Colonic mucosa (tissue), 4 donors: ENCODE data around the gene TMEM208. TPM values are rescaled to one million over a fixed set of nuclear protein-coding genes. Genes with fewer than 3 reads are reported as not detected.

Experiments used
- DNase-seq: peaks from one replicate; pipeline ENCODE4 v3.0.0-alpha.2; 2020
- H3K27ac ChIP-seq: fragments of 200-600 bp; one replicate; pipeline ENCODE4 v1.8.0; 2021
- H3K27me3 ChIP-seq: fragments of 200-600 bp; one replicate; pipeline ENCODE4 v1.8.0; 2021
- H3K36me3 ChIP-seq: fragments of 200-600 bp; one replicate; pipeline ENCODE4 v1.8.0; 2021
- H3K4me1 ChIP-seq: fragments of 200-600 bp; one replicate; pipeline ENCODE4 v1.8.0; 2021; ENCODE audit warnings: mild to moderate bottlenecking
- H3K4me3 ChIP-seq: fragments of 200-600 bp; one replicate; pipeline ENCODE4 v1.8.0; 2021
- H3K9ac ChIP-seq, 2 donors: one replicate each; pipeline ENCODE4 v1.7.0; 2013; ENCODE audit warnings: control low read depth in 2 of 2, low read depth in 2 of 2, low read length in 2 of 2
- H3K9me3 ChIP-seq: fragments of 200-600 bp; one replicate; pipeline ENCODE4 v1.8.0; 2021
- intact Hi-C: fragments of 100-400 bp; cut with DNase I; formaldehyde crosslinking; loops from one replicate; pipeline ENCODE4 v1.14.1; 2022
- total RNA-seq, 2 donors: library from RNA; stranded (reverse); fragmentation: NEBNext Ultra II Directional in 1 of 2; extraction: Animal tissue kit (Norgen Biotek cat#: 25700) in 1 of 2; gene quantifications; one replicate each; pipeline ENCODE4 v1.2.1, GENCODE V29; 2021
- TF ChIP-seq, protein P1 (sequence below): fragments of 200-600 bp; IDR thresholded peaks from one replicate; pipeline ENCODE4 v1.8.0; 2022; ENCODE audit warnings: antibody characterized with exemption, mild to moderate bottlenecking
- donor health status: healthy.
- donor health status: DM: no; HTN: no; CAD: no.
- donor health status: DM: no; HTN: no; CAD: no.

TMEM208 gene
- total RNA-seq, 2 donors from 2014 or later: 42.8 to 69.0 TPM

DNA sequence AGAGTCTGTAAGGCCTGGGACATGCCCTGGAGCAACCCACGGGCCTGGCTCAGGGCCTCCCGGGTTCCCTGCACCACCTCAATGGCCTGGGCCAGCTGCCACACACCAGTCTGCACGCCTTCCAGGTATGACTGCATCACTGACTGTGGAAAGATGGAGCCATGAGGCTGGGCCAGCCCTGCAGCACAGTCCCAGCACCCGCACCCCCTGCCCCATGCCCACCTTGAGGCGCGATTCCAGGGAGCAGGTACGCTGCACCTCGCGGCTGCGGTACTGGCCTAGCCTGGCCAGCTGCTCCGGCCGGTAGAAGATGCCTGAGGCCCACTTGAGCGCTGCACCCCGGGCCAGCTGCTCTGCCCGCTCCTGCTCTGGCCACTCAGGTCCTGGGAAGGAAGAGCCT is 38.1 kb upstream of the TMEM208 start:
- Histone ChIP-seq H3K27ac (no peak overlapping the region), H3K4me3 (no peak overlapping the region), H3K4me1 (peaks cover 28% of the 10 kb centered on the region), H3K36me3 (no peaks in the 10 kb centered on the region), H3K27me3 (no peaks in the 10 kb centered on the region), H3K9me3 (no peaks in the 10 kb centered on the region), H3K9ac (no peak overlapping the region)
- DNase-seq: no peak
- TF ChIP-seq, protein P1, sequence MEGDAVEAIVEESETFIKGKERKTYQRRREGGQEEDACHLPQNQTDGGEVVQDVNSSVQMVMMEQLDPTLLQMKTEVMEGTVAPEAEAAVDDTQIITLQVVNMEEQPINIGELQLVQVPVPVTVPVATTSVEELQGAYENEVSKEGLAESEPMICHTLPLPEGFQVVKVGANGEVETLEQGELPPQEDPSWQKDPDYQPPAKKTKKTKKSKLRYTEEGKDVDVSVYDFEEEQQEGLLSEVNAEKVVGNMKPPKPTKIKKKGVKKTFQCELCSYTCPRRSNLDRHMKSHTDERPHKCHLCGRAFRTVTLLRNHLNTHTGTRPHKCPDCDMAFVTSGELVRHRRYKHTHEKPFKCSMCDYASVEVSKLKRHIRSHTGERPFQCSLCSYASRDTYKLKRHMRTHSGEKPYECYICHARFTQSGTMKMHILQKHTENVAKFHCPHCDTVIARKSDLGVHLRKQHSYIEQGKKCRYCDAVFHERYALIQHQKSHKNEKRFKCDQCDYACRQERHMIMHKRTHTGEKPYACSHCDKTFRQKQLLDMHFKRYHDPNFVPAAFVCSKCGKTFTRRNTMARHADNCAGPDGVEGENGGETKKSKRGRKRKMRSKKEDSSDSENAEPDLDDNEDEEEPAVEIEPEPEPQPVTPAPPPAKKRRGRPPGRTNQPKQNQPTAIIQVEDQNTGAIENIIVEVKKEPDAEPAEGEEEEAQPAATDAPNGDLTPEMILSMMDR: no peak
- intact Hi-C loops: loop anchor here (10.0 kb wide), 1 partner anchor 214 kb away; no protein-coding TSS in a partner anchor

DNA sequence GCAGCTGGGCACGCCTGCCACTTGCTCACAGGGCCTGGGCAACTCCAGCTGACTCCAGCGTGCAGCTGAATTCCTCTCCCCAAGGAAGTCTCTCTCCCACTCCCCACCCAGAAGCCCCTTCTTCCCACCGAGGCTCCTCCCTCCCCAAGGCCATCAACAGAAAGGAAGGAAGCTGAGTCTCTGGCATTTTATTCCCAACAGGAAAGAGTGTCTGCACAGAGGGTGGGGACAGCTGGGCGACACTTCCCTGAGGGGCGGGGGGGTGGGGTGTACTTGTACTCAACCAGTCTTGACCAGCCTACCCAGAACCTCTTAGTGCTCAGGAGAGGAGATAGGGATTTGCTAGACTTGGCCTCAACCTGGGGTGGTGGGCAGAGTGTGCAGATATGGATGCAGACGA is 36.9 kb upstream of the TMEM208 start, which contains the start of gene EXOC3L1:
Gene EXOC3L1, minus strand, starts transcription at position 96 of the 400 bp plus-strand sequence. CDS start 460 bp downstream, outside the sequence.
- peak within 1 kb of the TSS; percentile 33 for H3K27ac ChIP-seq
- H3K4me1 ChIP-seq: peaks cover 24% of the 10 kb centered on the region
- H3K36me3 ChIP-seq: no peaks in the 10 kb centered on the region
- intact Hi-C loops: no loop called here
- no peaks in the 10 kb centered on the region for H3K9me3 ChIP-seq
- TF ChIP-seq, protein P1: no peak
- no peaks in the 10 kb centered on the region for H3K27me3 ChIP-seq
- peak within 1 kb of the TSS in 1 of 2 donors; percentile 26 for H3K9ac ChIP-seq
- no peak for DNase-seq
- H3K4me3 ChIP-seq: no peak within 1 kb of the TSS

DNA sequence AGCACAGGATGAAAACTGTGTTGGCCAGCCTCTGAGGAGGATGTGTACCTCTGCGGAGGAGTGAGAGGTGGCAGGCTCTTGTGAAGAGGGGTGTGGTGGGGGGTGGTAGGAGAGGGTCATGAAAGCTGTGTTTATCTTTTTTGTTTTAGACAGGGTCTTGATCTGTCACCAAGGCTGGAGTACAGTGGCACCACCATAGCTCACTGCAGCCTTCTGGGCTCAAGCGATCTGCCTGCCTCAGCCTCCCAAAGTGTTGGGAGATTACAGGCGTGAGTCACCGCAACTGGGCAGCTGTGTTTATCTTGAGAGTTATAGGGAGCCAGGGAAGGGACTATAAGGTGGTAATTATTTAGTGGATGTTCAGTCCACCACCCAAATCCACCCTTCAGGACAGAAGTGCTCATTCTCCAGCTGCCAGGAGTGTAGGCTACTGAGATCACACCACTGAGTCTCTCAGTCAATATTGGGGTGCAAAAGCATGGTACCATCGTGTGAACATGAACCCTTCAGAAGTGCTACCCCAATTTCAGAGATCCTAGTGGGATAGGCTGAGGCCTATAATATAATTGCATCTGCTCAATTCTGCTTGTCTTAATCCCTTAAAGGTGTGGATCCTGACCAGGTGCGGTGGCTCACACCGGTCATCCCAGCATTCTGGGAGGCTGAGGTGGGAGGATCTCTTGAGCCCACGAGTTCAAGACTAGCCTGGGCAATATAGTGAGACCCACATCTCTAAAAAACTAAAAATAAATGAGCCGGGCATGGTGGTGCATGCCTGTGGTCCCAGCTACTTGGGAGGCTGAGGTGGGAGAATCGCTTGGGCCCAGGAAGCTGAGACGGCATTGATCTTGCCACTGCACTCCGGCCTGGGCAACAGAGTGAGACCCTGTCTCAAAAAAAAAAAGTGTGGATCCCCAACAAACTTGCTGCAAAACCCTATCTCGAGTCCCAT is 36.2 kb upstream of the TMEM208 start:
- no peaks in the 10 kb centered on the region for H3K27me3 ChIP-seq
- H3K9me3 ChIP-seq: no peaks in the 10 kb centered on the region
- peak overlapping the region; percentile 33 for H3K27ac ChIP-seq
- no peak overlapping the region for H3K9ac ChIP-seq
- no peak for DNase-seq
- TF ChIP-seq, protein P1: no peak
- no peak overlapping the region for H3K4me3 ChIP-seq
- peaks cover 18% of the 10 kb centered on the region for H3K4me1 ChIP-seq
- peaks cover 6% of the 10 kb centered on the region for H3K36me3 ChIP-seq
- intact Hi-C loops: no loop called here

DNA sequence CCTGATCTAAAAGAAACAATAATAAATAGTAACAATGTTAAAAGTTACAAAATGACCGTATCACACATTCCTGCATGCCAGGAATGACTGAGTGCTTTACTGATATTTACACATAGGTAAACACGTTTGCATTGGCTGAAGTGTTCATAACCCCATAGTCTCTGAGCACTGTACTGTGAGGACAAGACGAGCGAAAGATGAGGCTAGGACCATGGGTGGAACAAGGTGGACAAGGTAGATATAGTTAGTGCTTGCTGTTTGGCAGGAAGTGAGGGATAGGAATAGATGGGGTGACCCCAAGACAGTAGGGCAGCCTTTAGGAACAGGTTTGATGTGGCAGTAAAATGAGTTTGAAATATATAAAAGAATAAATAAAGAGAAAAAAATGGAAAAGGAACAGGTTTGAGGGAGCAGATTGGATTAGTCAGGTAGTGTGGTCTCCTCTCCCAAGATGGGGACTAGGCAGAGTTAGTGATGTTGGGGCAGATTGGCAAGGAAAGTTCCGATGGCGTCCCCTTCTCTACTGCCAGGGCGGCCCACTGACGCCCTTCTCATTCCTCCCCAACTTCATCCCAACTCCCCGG is 35.4 kb upstream of the TMEM208 start:
- TF ChIP-seq, protein P1: no peak
- intact Hi-C loops: no loop called here
- H3K4me3 ChIP-seq: peak overlapping the region; percentile 100
- H3K36me3 ChIP-seq: peaks cover 14% of the 10 kb centered on the region
- H3K27ac ChIP-seq: no peak overlapping the region
- no peaks in the 10 kb centered on the region for H3K9me3 ChIP-seq
- no peaks in the 10 kb centered on the region for H3K27me3 ChIP-seq
- H3K4me1 ChIP-seq: peaks cover 18% of the 10 kb centered on the region
- DNase-seq: no peak
- no peak overlapping the region for H3K9ac ChIP-seq

DNA sequence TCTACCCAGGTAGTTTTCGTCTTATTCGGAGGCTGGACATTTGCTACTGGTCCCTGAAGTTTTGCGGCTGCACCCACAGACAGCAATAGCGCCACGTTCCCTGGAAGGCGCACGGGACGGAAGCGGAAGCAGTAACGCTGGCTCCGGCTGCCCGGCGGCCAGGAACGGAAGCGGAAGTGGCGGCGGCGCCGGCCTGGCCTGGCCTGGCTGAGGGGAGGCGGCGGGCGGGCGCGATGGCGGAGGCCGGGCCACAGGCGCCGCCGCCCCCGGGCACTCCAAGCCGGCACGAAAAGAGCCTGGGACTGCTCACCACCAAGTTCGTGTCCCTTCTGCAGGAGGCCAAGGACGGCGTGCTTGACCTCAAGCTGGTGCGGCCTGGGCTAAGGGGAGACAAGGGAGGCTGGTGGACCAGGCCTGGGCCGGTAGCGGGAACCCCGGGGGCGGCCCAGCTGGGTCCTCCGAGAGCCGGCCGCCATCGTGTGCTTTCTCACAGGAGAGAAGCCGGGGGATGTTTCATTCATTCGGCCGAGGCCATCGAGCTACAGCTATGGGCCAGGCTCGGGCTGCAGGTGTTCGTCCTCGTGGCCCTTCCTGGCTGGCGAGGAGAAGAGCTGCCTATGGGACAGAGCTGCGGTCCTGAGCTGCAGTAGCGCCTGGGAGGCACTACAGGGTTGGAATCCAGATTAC is 34.8 kb upstream of the TMEM208 start, which contains the start of gene E2F4:
Gene E2F4, plus strand, starts transcription at position 161 of the 687 bp plus-strand sequence. Its CDS starts 73 bp downstream, at position 234.
- H3K27ac ChIP-seq: peak within 1 kb of the TSS; percentile 60
- DNase-seq: peak; percentile 91
- peaks cover 21% of the 10 kb centered on the region for H3K36me3 ChIP-seq
- H3K9me3 ChIP-seq: no peaks in the 10 kb centered on the region
- H3K4me3 ChIP-seq: peak within 1 kb of the TSS; percentile 100
- TF ChIP-seq, protein P1: no peak
- intact Hi-C loops: no loop called here
- peaks cover 18% of the 10 kb centered on the region for H3K4me1 ChIP-seq
- no peaks in the 10 kb centered on the region for H3K27me3 ChIP-seq
- peak within 1 kb of the TSS; percentile 98 to 99 for H3K9ac ChIP-seq
